Fibroblast of lung (primary cell): ENCODE measurements around the gene LYVE1.

Experiments
- EZH2 ChIP-seq: IDR thresholded peaks from 2 replicates; pipeline ENCODE4 v1.5.1; 2012; ENCODE audit warnings: low read length, control low read depth, mild to moderate bottlenecking; ENCODE audit errors: missing control alignments
- TF ChIP-seq, protein P1 (sequence below), 2 donors: IDR thresholded peaks in 1 of 2; conservative IDR thresholded peaks in 1 of 2; 1 replicate in 1 of 2; 2 replicates in 1 of 2; pipeline ENCODE4 v1.5.1; 2011 to 2012; ENCODE audit warnings: low read length in 2 of 2, control low read depth in 1 of 2, inconsistent platforms in 1 of 2, low read depth in 1 of 2, mild to moderate bottlenecking in 1 of 2

DNA sequence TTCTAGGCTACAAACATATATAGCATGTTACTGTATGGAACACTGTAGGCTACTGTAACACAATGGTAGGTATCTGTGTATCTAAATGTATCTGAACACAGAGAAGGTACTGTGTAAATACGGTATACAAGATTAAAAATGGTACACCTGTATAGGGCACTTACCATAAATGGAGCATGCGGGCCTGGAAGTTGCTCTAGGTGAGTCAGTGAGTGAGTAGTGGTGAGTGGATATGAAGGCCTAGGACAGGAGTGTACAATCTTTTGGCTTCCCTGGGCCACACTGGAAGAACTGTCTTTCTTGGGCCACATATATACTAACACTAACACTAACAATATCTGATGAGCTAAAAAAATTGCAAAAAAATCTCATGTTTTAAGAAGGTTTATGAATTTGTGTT is 48.8 kb downstream of the LYVE1 start:
- TF ChIP-seq, protein P1, sequence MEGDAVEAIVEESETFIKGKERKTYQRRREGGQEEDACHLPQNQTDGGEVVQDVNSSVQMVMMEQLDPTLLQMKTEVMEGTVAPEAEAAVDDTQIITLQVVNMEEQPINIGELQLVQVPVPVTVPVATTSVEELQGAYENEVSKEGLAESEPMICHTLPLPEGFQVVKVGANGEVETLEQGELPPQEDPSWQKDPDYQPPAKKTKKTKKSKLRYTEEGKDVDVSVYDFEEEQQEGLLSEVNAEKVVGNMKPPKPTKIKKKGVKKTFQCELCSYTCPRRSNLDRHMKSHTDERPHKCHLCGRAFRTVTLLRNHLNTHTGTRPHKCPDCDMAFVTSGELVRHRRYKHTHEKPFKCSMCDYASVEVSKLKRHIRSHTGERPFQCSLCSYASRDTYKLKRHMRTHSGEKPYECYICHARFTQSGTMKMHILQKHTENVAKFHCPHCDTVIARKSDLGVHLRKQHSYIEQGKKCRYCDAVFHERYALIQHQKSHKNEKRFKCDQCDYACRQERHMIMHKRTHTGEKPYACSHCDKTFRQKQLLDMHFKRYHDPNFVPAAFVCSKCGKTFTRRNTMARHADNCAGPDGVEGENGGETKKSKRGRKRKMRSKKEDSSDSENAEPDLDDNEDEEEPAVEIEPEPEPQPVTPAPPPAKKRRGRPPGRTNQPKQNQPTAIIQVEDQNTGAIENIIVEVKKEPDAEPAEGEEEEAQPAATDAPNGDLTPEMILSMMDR (conservative IDR thresholded peaks at IDR 0.05 in 1 of 2, IDR thresholded peaks at IDR 0.05 in 1 of 2; ENCODE audit: low read depth in 1 of 2, low read length in 2 of 2) = no peak
- no peak for TF ChIP-seq EZH2
